DND-41 (cell line): ENCODE results near the gene SEMA3A.

Experiments
- EZH2 ChIP-seq: IDR thresholded peaks from 3 replicates; pipeline ENCODE4 v1.6.1; 2012; ENCODE audit warnings: borderline replicate concordance, low read depth, mild to moderate bottlenecking, moderate library complexity, low read length, inconsistent platforms; ENCODE audit not compliant: severe bottlenecking
- TF ChIP-seq, protein P1 (sequence below): IDR thresholded peaks from 2 replicates; pipeline ENCODE4 v1.5.1; 2012; ENCODE audit warnings: borderline replicate concordance, low read length, moderate library complexity, mild to moderate bottlenecking; ENCODE audit not compliant: poor library complexity, severe bottlenecking; ENCODE audit errors: extremely low read depth

GRCh38 chr7:84157171-84157570 is 37.4 kb downstream of the SEMA3A start:
- no peak for TF ChIP-seq EZH2
- TF ChIP-seq, protein P1, sequence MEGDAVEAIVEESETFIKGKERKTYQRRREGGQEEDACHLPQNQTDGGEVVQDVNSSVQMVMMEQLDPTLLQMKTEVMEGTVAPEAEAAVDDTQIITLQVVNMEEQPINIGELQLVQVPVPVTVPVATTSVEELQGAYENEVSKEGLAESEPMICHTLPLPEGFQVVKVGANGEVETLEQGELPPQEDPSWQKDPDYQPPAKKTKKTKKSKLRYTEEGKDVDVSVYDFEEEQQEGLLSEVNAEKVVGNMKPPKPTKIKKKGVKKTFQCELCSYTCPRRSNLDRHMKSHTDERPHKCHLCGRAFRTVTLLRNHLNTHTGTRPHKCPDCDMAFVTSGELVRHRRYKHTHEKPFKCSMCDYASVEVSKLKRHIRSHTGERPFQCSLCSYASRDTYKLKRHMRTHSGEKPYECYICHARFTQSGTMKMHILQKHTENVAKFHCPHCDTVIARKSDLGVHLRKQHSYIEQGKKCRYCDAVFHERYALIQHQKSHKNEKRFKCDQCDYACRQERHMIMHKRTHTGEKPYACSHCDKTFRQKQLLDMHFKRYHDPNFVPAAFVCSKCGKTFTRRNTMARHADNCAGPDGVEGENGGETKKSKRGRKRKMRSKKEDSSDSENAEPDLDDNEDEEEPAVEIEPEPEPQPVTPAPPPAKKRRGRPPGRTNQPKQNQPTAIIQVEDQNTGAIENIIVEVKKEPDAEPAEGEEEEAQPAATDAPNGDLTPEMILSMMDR, result no peak
